ENCODE data around the gene FYB1.

The FYB1 gene

GRCh38 chr5:39203951-39204350 lies 15.4 kb downstream of the FYB1 start:
- peak; percentile 56 for DNase-seq

GRCh38 chr5:39203275-39203922 lies 16.0 kb downstream of the FYB1 start:
- DNase-seq, result no peak

- DNase-seq, result peak; percentile 64
Measured at GRCh38 chr5:39202597-39203274, 16.6 kb downstream of the FYB1 start.

GRCh38 chr5:39201781-39202596 lies 17.4 kb downstream of the FYB1 start:
- DNase-seq, result no peak

GRCh38 chr5:39201160-39201780 lies 18.1 kb downstream of the FYB1 start:
- peak; percentile 31 for DNase-seq

- peak; percentile 67 for DNase-seq
Measured at GRCh38 chr5:39200081-39200480, 19.3 kb downstream of the FYB1 start.

- no peak for DNase-seq
Measured at GRCh38 chr5:39199335-39199734, 20.0 kb downstream of the FYB1 start.

- no peak for DNase-seq
Measured at GRCh38 chr5:39198127-39198526, 21.2 kb downstream of the FYB1 start.

- DNase-seq, result peak; percentile 79
Measured at GRCh38 chr5:39197556-39197955, 21.8 kb downstream of the FYB1 start.

- DNase-seq, result no peak
Measured at GRCh38 chr5:39195198-39195826, 24.1 kb downstream of the FYB1 start.

GRCh38 chr5:39194466-39195136 lies 24.8 kb downstream of the FYB1 start:
- DNase-seq, result peak; percentile 50

GRCh38 chr5:39193553-39194465 lies 25.6 kb downstream of the FYB1 start:
- DNase-seq, result no peak

- no peak for DNase-seq
Measured at GRCh38 chr5:39192450-39193160, 26.8 kb downstream of the FYB1 start.

- peak; percentile 65 for DNase-seq
Measured at GRCh38 chr5:39191216-39191615, 28.1 kb downstream of the FYB1 start.

GRCh38 chr5:39190311-39191102 lies 28.9 kb downstream of the FYB1 start:
- no peak for DNase-seq

- no peak for DNase-seq
Measured at GRCh38 chr5:39189292-39189955, 29.9 kb downstream of the FYB1 start.

- DNase-seq, result peak; percentile 65
Measured at GRCh38 chr5:39187831-39188731, 31.3 kb downstream of the FYB1 start.
